ENCODE data around the gene LAMA5.

DNA sequence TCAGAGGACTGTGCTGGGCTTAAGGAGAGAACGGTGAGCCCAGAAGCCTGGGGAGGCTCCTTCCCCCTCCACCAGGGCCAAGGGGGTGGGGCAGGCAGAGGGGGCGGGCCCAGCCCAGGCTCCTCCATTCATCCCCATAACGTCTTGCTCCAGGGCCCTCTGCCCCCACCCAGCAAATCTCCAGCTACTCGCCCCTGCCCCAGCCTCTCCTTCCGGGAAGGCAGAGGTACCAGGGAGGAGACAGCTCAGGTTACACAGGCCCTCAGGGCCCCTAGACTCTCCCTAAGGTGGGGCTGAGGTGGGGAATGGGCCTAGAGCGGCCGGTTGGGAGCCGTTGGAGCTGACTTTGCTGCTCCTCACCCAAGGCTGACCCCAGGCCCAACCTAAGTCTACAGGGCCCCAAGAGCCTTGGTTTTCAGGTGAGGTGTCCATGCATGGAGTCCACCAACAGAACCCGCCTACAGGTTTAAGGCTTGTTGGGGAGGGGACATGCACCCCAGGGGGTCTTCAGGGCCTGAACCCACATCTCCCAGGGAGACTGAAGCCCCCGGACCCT is 1.2 kb downstream of the LAMA5 start:
- TF ChIP-seq, protein P1, sequence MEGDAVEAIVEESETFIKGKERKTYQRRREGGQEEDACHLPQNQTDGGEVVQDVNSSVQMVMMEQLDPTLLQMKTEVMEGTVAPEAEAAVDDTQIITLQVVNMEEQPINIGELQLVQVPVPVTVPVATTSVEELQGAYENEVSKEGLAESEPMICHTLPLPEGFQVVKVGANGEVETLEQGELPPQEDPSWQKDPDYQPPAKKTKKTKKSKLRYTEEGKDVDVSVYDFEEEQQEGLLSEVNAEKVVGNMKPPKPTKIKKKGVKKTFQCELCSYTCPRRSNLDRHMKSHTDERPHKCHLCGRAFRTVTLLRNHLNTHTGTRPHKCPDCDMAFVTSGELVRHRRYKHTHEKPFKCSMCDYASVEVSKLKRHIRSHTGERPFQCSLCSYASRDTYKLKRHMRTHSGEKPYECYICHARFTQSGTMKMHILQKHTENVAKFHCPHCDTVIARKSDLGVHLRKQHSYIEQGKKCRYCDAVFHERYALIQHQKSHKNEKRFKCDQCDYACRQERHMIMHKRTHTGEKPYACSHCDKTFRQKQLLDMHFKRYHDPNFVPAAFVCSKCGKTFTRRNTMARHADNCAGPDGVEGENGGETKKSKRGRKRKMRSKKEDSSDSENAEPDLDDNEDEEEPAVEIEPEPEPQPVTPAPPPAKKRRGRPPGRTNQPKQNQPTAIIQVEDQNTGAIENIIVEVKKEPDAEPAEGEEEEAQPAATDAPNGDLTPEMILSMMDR (IDR thresholded peaks at IDR 0.05), result no peak
- TF ChIP-seq SIN3A (IDR thresholded peaks at IDR 0.05; ENCODE audit: borderline replicate concordance, low read depth, low read length), result no peak
- no peak for TF ChIP-seq TCF12 (IDR thresholded peaks at IDR 0.05)
- TF ChIP-seq, protein P2, sequence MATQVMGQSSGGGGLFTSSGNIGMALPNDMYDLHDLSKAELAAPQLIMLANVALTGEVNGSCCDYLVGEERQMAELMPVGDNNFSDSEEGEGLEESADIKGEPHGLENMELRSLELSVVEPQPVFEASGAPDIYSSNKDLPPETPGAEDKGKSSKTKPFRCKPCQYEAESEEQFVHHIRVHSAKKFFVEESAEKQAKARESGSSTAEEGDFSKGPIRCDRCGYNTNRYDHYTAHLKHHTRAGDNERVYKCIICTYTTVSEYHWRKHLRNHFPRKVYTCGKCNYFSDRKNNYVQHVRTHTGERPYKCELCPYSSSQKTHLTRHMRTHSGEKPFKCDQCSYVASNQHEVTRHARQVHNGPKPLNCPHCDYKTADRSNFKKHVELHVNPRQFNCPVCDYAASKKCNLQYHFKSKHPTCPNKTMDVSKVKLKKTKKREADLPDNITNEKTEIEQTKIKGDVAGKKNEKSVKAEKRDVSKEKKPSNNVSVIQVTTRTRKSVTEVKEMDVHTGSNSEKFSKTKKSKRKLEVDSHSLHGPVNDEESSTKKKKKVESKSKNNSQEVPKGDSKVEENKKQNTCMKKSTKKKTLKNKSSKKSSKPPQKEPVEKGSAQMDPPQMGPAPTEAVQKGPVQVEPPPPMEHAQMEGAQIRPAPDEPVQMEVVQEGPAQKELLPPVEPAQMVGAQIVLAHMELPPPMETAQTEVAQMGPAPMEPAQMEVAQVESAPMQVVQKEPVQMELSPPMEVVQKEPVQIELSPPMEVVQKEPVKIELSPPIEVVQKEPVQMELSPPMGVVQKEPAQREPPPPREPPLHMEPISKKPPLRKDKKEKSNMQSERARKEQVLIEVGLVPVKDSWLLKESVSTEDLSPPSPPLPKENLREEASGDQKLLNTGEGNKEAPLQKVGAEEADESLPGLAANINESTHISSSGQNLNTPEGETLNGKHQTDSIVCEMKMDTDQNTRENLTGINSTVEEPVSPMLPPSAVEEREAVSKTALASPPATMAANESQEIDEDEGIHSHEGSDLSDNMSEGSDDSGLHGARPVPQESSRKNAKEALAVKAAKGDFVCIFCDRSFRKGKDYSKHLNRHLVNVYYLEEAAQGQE (IDR thresholded peaks at IDR 0.05; ENCODE audit: low read depth, low read length), result no peak
- no peak for TF ChIP-seq SMC3 (IDR thresholded peaks at IDR 0.05; ENCODE audit: low read depth, low read length)
- TF ChIP-seq EZH2phosphoT487 (IDR thresholded peaks at IDR 0.05; ENCODE audit: borderline replicate concordance, low read depth), result no peak
- TF ChIP-seq FOSL2 (IDR thresholded peaks at IDR 0.05; ENCODE audit: borderline replicate concordance, low read depth), result no peak
- no peak for TF ChIP-seq RCOR1 (IDR thresholded peaks at IDR 0.05; ENCODE audit: low read length)
- no peak for TF ChIP-seq GABPA (IDR thresholded peaks at IDR 0.05; ENCODE audit: low read depth)
